Measurements from ENCODE around the gene KLHL6. TPM values are rescaled to one million over a fixed set of nuclear protein-coding genes. Genes with fewer than 3 reads are reported as not detected.

KLHL6 gene
- 1 to 10 TPM in 3 of 4 donors, under 1 TPM in 1; 0.26 to 2.0 (median 1.6) TPM for total RNA-seq

GRCh38 chr3:183555541-183556081 lies at the start of gene KLHL6:
KLHL6 (minus strand) TSS chr3:183555706; CDS start chr3:183555653, 53 bp downstream.
- no peaks in the 10 kb centered on the region for H3K9me3 ChIP-seq
- TF ChIP-seq POLR2A (IDR thresholded peaks at IDR 0.05) (no peak), CTCF (IDR thresholded peaks at IDR 0.05) (no peak)
- no peaks in the 10 kb centered on the region for H3K4me1 ChIP-seq
- no peak for DNase-seq
- H3K27me3 ChIP-seq, result no peaks in the 10 kb centered on the region
- no peaks in the 10 kb centered on the region for H3K36me3 ChIP-seq
- H3K4me3 ChIP-seq, result no peak within 1 kb of the TSS
- intact Hi-C loops (cut with DNase I; ENCODE audit: low total_unique reads), result no loop called here
- peak within 1 kb of the TSS in 1 of 2 donors; percentile 33 for H3K27ac ChIP-seq

- Histone ChIP-seq H3K36me3 (no peaks in the 10 kb centered on the region), H3K27ac (no peak overlapping the region), H3K27me3 (no peaks in the 10 kb centered on the region), H3K4me1 (no peaks in the 10 kb centered on the region), H3K9me3 (peaks cover 0 to 4% of the 10 kb centered on the region in 2 donors), H3K4me3 (no peak overlapping the region)
- intact Hi-C loops (cut with DNase I; ENCODE audit: low total_unique reads), result no loop called here
- no peak for TF ChIP-seq POLR2A (IDR thresholded peaks at IDR 0.05)
- TF ChIP-seq CTCF (IDR thresholded peaks at IDR 0.05), result no peak
- no peak for DNase-seq
Measured at GRCh38 chr3:183597959-183598358, 42.5 kb upstream of the KLHL6 start.

- H3K4me1 ChIP-seq, result no peaks in the 10 kb centered on the region
- intact Hi-C loops (cut with DNase I; ENCODE audit: low total_unique reads), result no loop called here
- H3K4me3 ChIP-seq, result no peak overlapping the region
- H3K36me3 ChIP-seq, result no peaks in the 10 kb centered on the region
- H3K27ac ChIP-seq, result no peak overlapping the region
- no peaks in the 10 kb centered on the region for H3K27me3 ChIP-seq
- TF ChIP-seq POLR2A (IDR thresholded peaks at IDR 0.05), result no peak
- no peak for TF ChIP-seq CTCF (IDR thresholded peaks at IDR 0.05)
- H3K9me3 ChIP-seq, result peaks cover 0 to 4% of the 10 kb centered on the region in 2 donors
- DNase-seq, result no peak
Measured at GRCh38 chr3:183594636-183595035, 39.1 kb upstream of the KLHL6 start.

GRCh38 chr3:183592821-183593220 lies 37.3 kb upstream of the KLHL6 start:
- H3K4me1 ChIP-seq, result no peaks in the 10 kb centered on the region
- H3K4me3 ChIP-seq, result no peak overlapping the region
- intact Hi-C loops (cut with DNase I; ENCODE audit: low total_unique reads), result no loop called here
- H3K27me3 ChIP-seq, result no peaks in the 10 kb centered on the region
- no peak overlapping the region for H3K27ac ChIP-seq
- no peak for DNase-seq
- H3K9me3 ChIP-seq, result no peaks in the 10 kb centered on the region
- no peaks in the 10 kb centered on the region for H3K36me3 ChIP-seq
- TF ChIP-seq POLR2A (IDR thresholded peaks at IDR 0.05) (no peak), CTCF (IDR thresholded peaks at IDR 0.05) (no peak)

GRCh38 chr3:183591881-183592521 lies 36.5 kb upstream of the KLHL6 start:
- Histone ChIP-seq H3K4me1 (no peaks in the 10 kb centered on the region), H3K36me3 (no peaks in the 10 kb centered on the region), H3K9me3 (no peaks in the 10 kb centered on the region), H3K27ac (no peak overlapping the region), H3K27me3 (no peaks in the 10 kb centered on the region), H3K4me3 (no peak overlapping the region)
- DNase-seq, result no peak
- intact Hi-C loops (cut with DNase I; ENCODE audit: low total_unique reads), result no loop called here
- TF ChIP-seq CTCF (IDR thresholded peaks at IDR 0.05), result no peak
- no peak for TF ChIP-seq POLR2A (IDR thresholded peaks at IDR 0.05)
